CD14-positive monocyte (primary cell): ENCODE data around the gene TLNRD1. TPM values are rescaled to one million over a fixed set of nuclear protein-coding genes. Genes with fewer than 3 reads are reported as not detected.
A peak's percentile ranks its signal among the peaks of the same experiment; 100 is the strongest.

Experiments
- DNase-seq, 3 donors: peaks; one replicate each; pipeline ENCODE4 v3.0.0-alpha.2; 2011 to 2022
- H2AFZ ChIP-seq: 2 replicates; pipeline ENCODE4 v1.6.0; 2012; ENCODE audit warnings: mild to moderate bottlenecking, low read depth, low read length, inconsistent platforms; ENCODE audit not compliant: insufficient read depth, poor library complexity, severe bottlenecking
- H3K27ac ChIP-seq, 2 donors: 1 replicate in 1 of 2; 2 replicates in 1 of 2; pipeline ENCODE4 v1.5.1; 2012 to 2013; ENCODE audit warnings: low read length in 2 of 2, control low read depth in 1 of 2, inconsistent platforms in 1 of 2, low read depth in 1 of 2, mild to moderate bottlenecking in 1 of 2
- H3K27me3 ChIP-seq, 2 donors: one replicate each; pipeline versions ENCODE4 v1.6.0 to v1.6.1; 2011 to 2013; ENCODE audit warnings: low read length in 2 of 2; ENCODE audit not compliant: control insufficient read depth in 2 of 2, insufficient read depth in 2 of 2
- H3K36me3 ChIP-seq, 2 donors: replicated peaks in 1 of 2; 1 replicate in 1 of 2; 2 replicates in 1 of 2; pipeline versions ENCODE4 v1.5.1 to v1.6.1; 2012 to 2013; ENCODE audit warnings: low read length in 2 of 2, control low read depth in 1 of 2, inconsistent platforms in 1 of 2, mild to moderate bottlenecking in 1 of 2; ENCODE audit not compliant: insufficient read depth in 2 of 2, control insufficient read depth in 1 of 2
- H3K4me1 ChIP-seq, 2 donors: 1 replicate in 1 of 2; 2 replicates in 1 of 2; pipeline versions ENCODE4 v1.5.1 to v1.6.1; 2012 to 2013; ENCODE audit warnings: low read length in 2 of 2, control low read depth in 1 of 2, inconsistent platforms in 1 of 2, mild to moderate bottlenecking in 1 of 2, moderate library complexity in 1 of 2; ENCODE audit not compliant: insufficient read depth in 2 of 2, control insufficient read depth in 1 of 2
- H3K4me2 ChIP-seq: replicated peaks from 2 replicates; pipeline ENCODE3; 2012; ENCODE audit warnings: low read length, moderate library complexity, mild to moderate bottlenecking; ENCODE audit not compliant: poor library complexity, severe bottlenecking; ENCODE audit errors: extremely low read depth
- H3K4me3 ChIP-seq, 3 experiments: fragments of 200-600 bp in 1 of 3; sonication (generic) in 1 of 3; replicated peaks in 1 of 3; 1 replicate in 2 of 3; 2 replicates in 1 of 3; pipeline ENCODE4 v1.5.1; 2011 to 2013; ENCODE audit warnings: low read length in 3 of 3, mild to moderate bottlenecking in 3 of 3, control low read depth in 2 of 3, low read depth in 2 of 3, inconsistent platforms in 1 of 3, moderate library complexity in 1 of 3
- H3K79me2 ChIP-seq: 2 replicates; pipeline ENCODE4 v1.6.0; 2012; ENCODE audit warnings: mild to moderate bottlenecking, control low read depth, inconsistent platforms, low read length, moderate library complexity; ENCODE audit not compliant: insufficient read depth
- H3K9ac ChIP-seq: 2 replicates; pipeline ENCODE4 v1.6.0; 2017; ENCODE audit warnings: low read length, mild to moderate bottlenecking; ENCODE audit not compliant: insufficient read depth, poor library complexity, severe bottlenecking
- H3K9me3 ChIP-seq, 2 donors: replicated peaks in 1 of 2; 1 replicate in 1 of 2; 2 replicates in 1 of 2; pipeline versions ENCODE4 v1.5.1 to v1.6.1; 2012 to 2013; ENCODE audit warnings: low read length in 2 of 2, control low read depth in 1 of 2; ENCODE audit not compliant: control insufficient read depth in 1 of 2, insufficient read depth in 1 of 2
- H4K20me1 ChIP-seq: 2 replicates; pipeline ENCODE4 v1.6.0; 2012; ENCODE audit warnings: mild to moderate bottlenecking, low read length, control low read depth, moderate library complexity; ENCODE audit not compliant: insufficient read depth
- H3K27ac Mint-ChIP-seq, 7 donors: one replicate each; pipeline ENCODE4 v1.8.0; 2020; ENCODE audit warnings: mild to moderate bottlenecking in 7 of 7, mixed read lengths in 7 of 7, moderate library complexity in 6 of 7, inconsistent platforms in 2 of 7
- H3K27me3 Mint-ChIP-seq, 3 donors: one replicate each; pipeline ENCODE4 v1.8.0; 2021 to 2022; ENCODE audit warnings: low read depth in 3 of 3, mild to moderate bottlenecking in 3 of 3, mixed read lengths in 3 of 3, moderate library complexity in 3 of 3, inconsistent platforms in 1 of 3
- H3K36me3 Mint-ChIP-seq, 2 donors: one replicate each; pipeline ENCODE4 v1.8.0; 2020; ENCODE audit warnings: mixed read lengths in 2 of 2, inconsistent platforms in 1 of 2, mild to moderate bottlenecking in 1 of 2
- H3K4me1 Mint-ChIP-seq: one replicate; pipeline ENCODE4 v1.8.0; 2020; ENCODE audit warnings: mild to moderate bottlenecking, mixed read lengths
- H3K4me3 Mint-ChIP-seq, 2 donors: one replicate each; pipeline ENCODE4 v1.8.0; 2020; ENCODE audit warnings: mild to moderate bottlenecking in 2 of 2, mixed read lengths in 2 of 2, moderate library complexity in 1 of 2
- H3K9me3 Mint-ChIP-seq, 7 donors: one replicate each; pipeline ENCODE4 v1.8.0; 2020 to 2022; ENCODE audit warnings: mixed read lengths in 7 of 7, mild to moderate bottlenecking in 6 of 7, moderate library complexity in 6 of 7, inconsistent platforms in 2 of 7
- WGBS: methylation state at CpG from one replicate; pipeline ENCODE4 v1.1.5; 2013; ENCODE audit warnings: missing lambda C conversion rate; ENCODE audit not compliant: insufficient coverage; 5-methylcytosine and 5-hydroxymethylcytosine counted together
- intact Hi-C, 2 donors: fragments of 100-400 bp; cut with micrococcal nuclease; formaldehyde crosslinking; loops; one replicate each; pipeline versions ENCODE4 v1.15.0 to v1.15.1; 2023
- polyA plus RNA-seq, 3 donors: library from polyadenylated mRNA; depleted of rRNA in 1 of 3; unstranded in 2 of 3; stranded (reverse) in 1 of 3; fragments of 300-500 nt in 2 of 3; fragments of >200 nt in 1 of 3; fragmentation: Illumina TruSeq in 2 of 3; gene quantifications; 1 replicate in 2 of 3; 2 replicates in 1 of 3; pipeline ENCODE4 v1.2.3, GENCODE V29; 2012 to 2021
- TF ChIP-seq, protein P1 (sequence below): fragments of 200-600 bp; IDR thresholded peaks from one replicate; pipeline ENCODE4 v1.8.0; 2022; ENCODE audit warnings: antibody characterized with exemption, mild to moderate bottlenecking

The TLNRD1 gene
- polyA plus RNA-seq, 3 donors: 2.6 to 12.6 (median 3.4) TPM

GRCh38 chr15:80988148-80988796, 12.5 kb upstream of the TLNRD1 start:
- Histone ChIP-seq H3K79me2 (peaks cover 54% of the 10 kb centered on the region), H3K27me3 (no peaks in the 10 kb centered on the region), H3K4me1 (peaks cover 64 to 66% of the 10 kb centered on the region in 2 donors), H2AFZ (no peak overlapping the region), H3K4me2 (peak overlapping the region; percentile 87), H3K9me3 (no peaks in the 10 kb centered on the region), H4K20me1 (peaks cover 5% of the 10 kb centered on the region), H3K27ac (no peak overlapping the region), H3K36me3 (no peaks in the 10 kb centered on the region), H3K9ac (no peak overlapping the region), H3K4me3 (peak overlapping the region in 2 of 3 experiments; percentile 87 to 96)
- peaks cover 68% of the 10 kb centered on the region for H3K4me1 Mint-ChIP-seq
- H3K27me3 Mint-ChIP-seq: peaks cover 0 to 5% (median 0%) of the 10 kb centered on the region in 3 donors
- peaks cover 10 to 13% of the 10 kb centered on the region in 2 donors for H3K36me3 Mint-ChIP-seq
- intact Hi-C loops: loop anchor here (5.0 to 10.0 kb wide), 2 partner anchors 34 to 47 kb away; no protein-coding TSS in a partner anchor
- no peak for DNase-seq
- TF ChIP-seq, protein P1, sequence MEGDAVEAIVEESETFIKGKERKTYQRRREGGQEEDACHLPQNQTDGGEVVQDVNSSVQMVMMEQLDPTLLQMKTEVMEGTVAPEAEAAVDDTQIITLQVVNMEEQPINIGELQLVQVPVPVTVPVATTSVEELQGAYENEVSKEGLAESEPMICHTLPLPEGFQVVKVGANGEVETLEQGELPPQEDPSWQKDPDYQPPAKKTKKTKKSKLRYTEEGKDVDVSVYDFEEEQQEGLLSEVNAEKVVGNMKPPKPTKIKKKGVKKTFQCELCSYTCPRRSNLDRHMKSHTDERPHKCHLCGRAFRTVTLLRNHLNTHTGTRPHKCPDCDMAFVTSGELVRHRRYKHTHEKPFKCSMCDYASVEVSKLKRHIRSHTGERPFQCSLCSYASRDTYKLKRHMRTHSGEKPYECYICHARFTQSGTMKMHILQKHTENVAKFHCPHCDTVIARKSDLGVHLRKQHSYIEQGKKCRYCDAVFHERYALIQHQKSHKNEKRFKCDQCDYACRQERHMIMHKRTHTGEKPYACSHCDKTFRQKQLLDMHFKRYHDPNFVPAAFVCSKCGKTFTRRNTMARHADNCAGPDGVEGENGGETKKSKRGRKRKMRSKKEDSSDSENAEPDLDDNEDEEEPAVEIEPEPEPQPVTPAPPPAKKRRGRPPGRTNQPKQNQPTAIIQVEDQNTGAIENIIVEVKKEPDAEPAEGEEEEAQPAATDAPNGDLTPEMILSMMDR: no peak
- H3K4me3 Mint-ChIP-seq: peak overlapping the region in 1 of 2 donors; percentile 54
- peak overlapping the region in 5 of 7 donors; percentile 50 to 99 (median 94) for H3K27ac Mint-ChIP-seq
- no CpG with 5 or more reads among the region's 8 CpGs for WGBS
- no peaks in the 10 kb centered on the region for H3K9me3 Mint-ChIP-seq

- Histone ChIP-seq H3K79me2 (peaks cover 46% of the 10 kb centered on the region), H3K4me2 (peak overlapping the region; percentile 87), H3K9me3 (no peaks in the 10 kb centered on the region), H3K4me3 (peak overlapping the region; percentile 68 to 96 (median 87)), H3K27ac (peak overlapping the region; percentile 80 to 85), H3K9ac (peak overlapping the region; percentile 81), H4K20me1 (peaks cover 5% of the 10 kb centered on the region), H2AFZ (peak overlapping the region; percentile 86), H3K36me3 (no peaks in the 10 kb centered on the region), H3K27me3 (no peaks in the 10 kb centered on the region), H3K4me1 (peaks cover 62 to 65% of the 10 kb centered on the region in 2 donors)
- Mint-ChIP-seq H3K4me3 (peak overlapping the region; percentile 93 to 99), H3K36me3 (peaks cover 7 to 10% of the 10 kb centered on the region in 2 donors), H3K9me3 (no peaks in the 10 kb centered on the region), H3K27me3 (peaks cover 0 to 5% (median under 1%) of the 10 kb centered on the region in 3 donors), H3K27ac (peak overlapping the region; percentile 93 to 99 (median 96)), H3K4me1 (peaks cover 64% of the 10 kb centered on the region)
- no peak for DNase-seq
- intact Hi-C loops: loop anchor here (5.0 to 10.0 kb wide), 2 partner anchors 33 to 46 kb away; no protein-coding TSS in a partner anchor
- 0% methylated on average over 6 of the region's 7 CpGs for WGBS
- TF ChIP-seq, protein P1: no peak
Observed at GRCh38 chr15:80989081-80989517, 11.6 kb upstream of the TLNRD1 start.
